SK-N-SH (cell line): ENCODE results near the gene RAPGEF2. TPM values are rescaled to one million over a fixed set of nuclear protein-coding genes. Genes with fewer than 3 reads are reported as not detected.

ENCODE experiments used
- CTCF ChIA-PET: fragments of 300-600, 350-600 bp; formaldehyde crosslinking; extraction: SDS; loops from one replicate; lab custom pipeline; 2021; lab: Yijun Ruan, JAX
- POLR2A ChIA-PET: fragments of 350-600 bp; sonication (Branson Sonifier 250); formaldehyde crosslinking; extraction: SDS; loops from one replicate; lab custom pipeline; 2020; ENCODE audit warnings: antibody characterized with exemption, inconsistent platforms; lab: Yijun Ruan, JAX
- DNase-seq: peaks from one replicate; pipeline ENCODE4 v3.0.0; 2012
- H2AFZ ChIP-seq: fragments of 200-600 bp; sonication (generic); 2 replicates; pipeline ENCODE4 v1.8.1; 2016; ENCODE audit warnings: antibody characterized with exemption, mild to moderate bottlenecking, low read depth
- H3F3A ChIP-seq: fragments of 200-600 bp; sonication (generic); replicated peaks from 2 replicates; pipeline ENCODE3; 2016; ENCODE audit warnings: antibody characterized with exemption, mild to moderate bottlenecking; ENCODE audit not compliant: insufficient read depth
- H3K27ac ChIP-seq, 2 experiments: fragments of 200-500 bp in 1 of 2; fragments of 200-600 bp in 1 of 2; sonication (Bioruptor generic) in 1 of 2; sonication (generic), shearing (Covaris generic) in 1 of 2; 2 replicates each; pipeline versions ENCODE4 v1.5.1 to v1.6.1; 2014 to 2016; ENCODE audit warnings: low read depth in 2 of 2, inconsistent platforms in 1 of 2, low read length in 1 of 2, mild to moderate bottlenecking in 1 of 2, mixed read lengths in 1 of 2
- H3K27me3 ChIP-seq: fragments of 200-600 bp; sonication (generic), shearing (Covaris generic); 2 replicates; pipeline ENCODE4 v1.6.1; 2016; ENCODE audit warnings: mixed run types; ENCODE audit not compliant: insufficient read depth
- H3K36me3 ChIP-seq, 2 experiments: fragments of 200-500 bp in 1 of 2; fragments of 200-600 bp in 1 of 2; sonication (Bioruptor generic) in 1 of 2; sonication (generic) in 1 of 2; replicated peaks in 1 of 2; 2 replicates each; pipeline versions ENCODE3 to v1.5.1; 2014 to 2016; ENCODE audit warnings: low read length in 1 of 2, mild to moderate bottlenecking in 1 of 2; ENCODE audit not compliant: insufficient read depth in 2 of 2, control insufficient read depth in 1 of 2
- H3K4me1 ChIP-seq, 2 experiments: fragments of 200-500 bp in 1 of 2; fragments of 200-600 bp in 1 of 2; sonication (Bioruptor generic) in 1 of 2; sonication (generic), shearing (Covaris generic) in 1 of 2; 2 replicates each; pipeline versions ENCODE4 v1.5.1 to v1.6.1; 2014 to 2016; ENCODE audit warnings: low read depth in 1 of 2, low read length in 1 of 2, mixed run types in 1 of 2; ENCODE audit not compliant: insufficient read depth in 2 of 2, control insufficient read depth in 1 of 2
- H3K4me2 ChIP-seq: fragments of 200-600 bp; sonication (generic), shearing (Covaris generic); 2 replicates; pipeline ENCODE4 v1.6.1; 2017; ENCODE audit warnings: mixed run types
- H3K4me3 ChIP-seq, 2 experiments: fragments of 200-500 bp in 1 of 2; fragments of 200-600 bp in 1 of 2; sonication (Bioruptor generic) in 1 of 2; sonication (generic), shearing (Covaris generic) in 1 of 2; 2 replicates each; pipeline versions ENCODE4 v1.5.1 to v1.8.1; 2014 to 2016; ENCODE audit warnings: low read depth in 2 of 2, inconsistent platforms in 1 of 2, low read length in 1 of 2, mild to moderate bottlenecking in 1 of 2, mixed read lengths in 1 of 2, moderate library complexity in 1 of 2
- H3K79me2 ChIP-seq: fragments of 200-600 bp; sonication (generic); 2 replicates; pipeline ENCODE4 v1.8.1; 2017; ENCODE audit warnings: mild to moderate bottlenecking; ENCODE audit not compliant: insufficient read depth
- H3K9ac ChIP-seq: fragments of 200-600 bp; sonication (generic); 2 replicates; pipeline ENCODE4 v1.6.1; 2017; ENCODE audit warnings: mixed run types
- H3K9me2 ChIP-seq: fragments of 200-600 bp; sonication (generic); 2 replicates; pipeline ENCODE4 v1.6.1; 2017; ENCODE audit warnings: mixed run types
- H3K9me3 ChIP-seq: fragments of 200-600 bp; sonication (generic); 2 replicates; pipeline ENCODE4 v1.6.1; 2017; ENCODE audit warnings: mixed run types, mild to moderate bottlenecking, moderate library complexity
- H4K20me1 ChIP-seq: fragments of 200-600 bp; sonication (generic); 2 replicates; pipeline ENCODE4 v1.6.1; 2017; ENCODE audit warnings: mild to moderate bottlenecking, mixed run types; ENCODE audit not compliant: insufficient read depth
- CHD2 ChIP-seq: fragments of 150-350 bp; IDR thresholded peaks from 2 replicates; pipeline ENCODE4 v1.6.1; 2018; ENCODE audit warnings: low read length; ENCODE audit not compliant: partially characterized antibody
- CTCF ChIP-seq: fragments of 200-600 bp; sonication (generic); IDR thresholded peaks from 2 replicates; pipeline ENCODE4 v1.6.1; 2017; ENCODE audit warnings: antibody characterized with exemption, mild to moderate bottlenecking, moderate library complexity
- EZH2phosphoT487 ChIP-seq: fragments of 200-600 bp; sonication (generic); IDR thresholded peaks from 2 replicates; pipeline ENCODE4 v1.6.1; 2017; ENCODE audit warnings: low read depth, mixed run types, mild to moderate bottlenecking, antibody characterized with exemption, moderate library complexity, borderline replicate concordance
- FOSL2 ChIP-seq: IDR thresholded peaks from 2 replicates; pipeline ENCODE4 v1.4.0; 2012; ENCODE audit warnings: low read depth, mild to moderate bottlenecking, moderate library complexity, borderline replicate concordance
- FOXJ3 ChIP-seq: sonication (generic); formaldehyde crosslinking; IDR thresholded peaks from 2 replicates; pipeline ENCODE4 v1.5.1; 2020; ENCODE audit warnings: mild to moderate bottlenecking, missing genetic modification reagents
- GATA2 ChIP-seq: sonication (generic); formaldehyde crosslinking; IDR thresholded peaks from 2 replicates; pipeline ENCODE4 v1.5.0; 2020; ENCODE audit warnings: mild to moderate bottlenecking, missing genetic modification reagents
- JUND ChIP-seq: IDR thresholded peaks from 2 replicates; pipeline ENCODE4 v1.4.0; 2012
- NRF1 ChIP-seq: IDR thresholded peaks from 2 replicates; pipeline ENCODE4 v1.6.1; 2012; ENCODE audit warnings: low read depth, mild to moderate bottlenecking, low read length
- POLR2AphosphoS5 ChIP-seq: IDR thresholded peaks from 2 replicates; pipeline ENCODE4 v1.6.1; 2012; ENCODE audit warnings: low read depth, low read length
- TAF1 ChIP-seq: IDR thresholded peaks from 2 replicates; pipeline ENCODE4 v1.6.1; 2012; ENCODE audit warnings: low read depth, mild to moderate bottlenecking, low read length, moderate library complexity, borderline replicate concordance
- USF1 ChIP-seq: IDR thresholded peaks from 2 replicates; pipeline ENCODE4 v1.4.0; 2012; ENCODE audit warnings: low read depth, borderline replicate concordance
- WGBS: methylation state at CpG from one replicate; pipeline ENCODE4 v1.1.6; 2017; ENCODE audit warnings: low lambda C conversion rate; 5-methylcytosine and 5-hydroxymethylcytosine counted together
- polyA plus RNA-seq, 3 experiments: library from polyadenylated mRNA; depleted of rRNA; stranded (reverse); fragments of >200 nt; gene quantifications; 2 replicates each; pipeline ENCODE4 v1.2.3, GENCODE V29; 2012
- TF ChIP-seq, protein P1 (sequence below): IDR thresholded peaks from 2 replicates; pipeline ENCODE4; 2012
- TF ChIP-seq, protein P2 (sequence below): fragments of 150-350 bp; IDR thresholded peaks from 2 replicates; pipeline ENCODE4 v1.6.1; 2016; ENCODE audit warnings: mild to moderate bottlenecking, low read depth, low read length
- TF ChIP-seq, protein P3 (sequence below): IDR thresholded peaks from 2 replicates; pipeline ENCODE4 v1.4.0; 2012; ENCODE audit warnings: low read depth

RAPGEF2 gene
- polyA plus RNA-seq, 1 of the 3 experiments (the other 2 are of a cell fraction) = 19.2 TPM

DNA sequence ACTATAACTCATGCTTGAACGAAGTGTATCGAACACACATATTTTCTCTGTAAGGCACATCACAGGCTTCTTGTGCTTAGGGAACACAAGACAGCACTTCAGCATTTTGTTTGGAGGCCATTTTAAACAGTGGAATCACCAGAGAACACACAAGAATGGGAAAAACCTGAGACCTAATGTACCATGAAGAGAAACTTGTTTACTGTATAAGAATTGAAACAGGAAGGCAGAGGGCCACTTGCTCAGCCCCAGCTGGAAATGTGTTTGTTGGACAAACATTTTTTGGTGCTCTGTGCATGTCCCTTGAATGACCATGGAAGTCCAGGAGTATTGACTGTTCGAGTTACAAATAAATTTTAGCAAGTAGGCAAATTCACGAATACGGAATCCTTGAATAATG lies 47.5 kb downstream of the RAPGEF2 start:
- CTCF ChIA-PET = interaction anchor here (1.1 kb wide), 1 partner anchor 420 kb away, joined by 3 read pairs; no protein-coding TSS in a partner anchor

GRCh38 chr4:159150821-159151390 lies 48.0 kb downstream of the RAPGEF2 start:
- no peak overlapping the region for H2AFZ ChIP-seq
- TF ChIP-seq EZH2phosphoT487 = no peak
- TF ChIP-seq, protein P1, sequence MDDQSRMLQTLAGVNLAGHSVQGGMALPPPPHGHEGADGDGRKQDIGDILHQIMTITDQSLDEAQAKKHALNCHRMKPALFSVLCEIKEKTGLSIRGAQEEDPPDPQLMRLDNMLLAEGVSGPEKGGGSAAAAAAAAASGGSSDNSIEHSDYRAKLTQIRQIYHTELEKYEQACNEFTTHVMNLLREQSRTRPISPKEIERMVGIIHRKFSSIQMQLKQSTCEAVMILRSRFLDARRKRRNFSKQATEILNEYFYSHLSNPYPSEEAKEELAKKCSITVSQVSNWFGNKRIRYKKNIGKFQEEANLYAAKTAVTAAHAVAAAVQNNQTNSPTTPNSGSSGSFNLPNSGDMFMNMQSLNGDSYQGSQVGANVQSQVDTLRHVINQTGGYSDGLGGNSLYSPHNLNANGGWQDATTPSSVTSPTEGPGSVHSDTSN = no peak
- TF ChIP-seq JUND = no peak
- TF ChIP-seq USF1 = no peak
- no peak for TF ChIP-seq POLR2AphosphoS5
- no peak for TF ChIP-seq TAF1
- TF ChIP-seq FOSL2 = no peak
- TF ChIP-seq FOXJ3 (CRISPR knock-in tag) = no peak
- no peak for TF ChIP-seq GATA2
- no peak for TF ChIP-seq CHD2
- TF ChIP-seq, protein P2, sequence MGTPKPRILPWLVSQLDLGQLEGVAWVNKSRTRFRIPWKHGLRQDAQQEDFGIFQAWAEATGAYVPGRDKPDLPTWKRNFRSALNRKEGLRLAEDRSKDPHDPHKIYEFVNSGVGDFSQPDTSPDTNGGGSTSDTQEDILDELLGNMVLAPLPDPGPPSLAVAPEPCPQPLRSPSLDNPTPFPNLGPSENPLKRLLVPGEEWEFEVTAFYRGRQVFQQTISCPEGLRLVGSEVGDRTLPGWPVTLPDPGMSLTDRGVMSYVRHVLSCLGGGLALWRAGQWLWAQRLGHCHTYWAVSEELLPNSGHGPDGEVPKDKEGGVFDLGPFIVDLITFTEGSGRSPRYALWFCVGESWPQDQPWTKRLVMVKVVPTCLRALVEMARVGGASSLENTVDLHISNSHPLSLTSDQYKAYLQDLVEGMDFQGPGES = no peak
- TF ChIP-seq, protein P3, sequence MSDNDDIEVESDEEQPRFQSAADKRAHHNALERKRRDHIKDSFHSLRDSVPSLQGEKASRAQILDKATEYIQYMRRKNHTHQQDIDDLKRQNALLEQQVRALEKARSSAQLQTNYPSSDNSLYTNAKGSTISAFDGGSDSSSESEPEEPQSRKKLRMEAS = no peak
- POLR2A ChIA-PET = no interaction called here
- no peak overlapping the region for H3K4me2 ChIP-seq
- no peaks in the 10 kb centered on the region for H3K36me3 ChIP-seq
- H3K9ac ChIP-seq = no peak overlapping the region
- no peaks in the 10 kb centered on the region for H3F3A ChIP-seq
- H3K27me3 ChIP-seq = no peaks in the 10 kb centered on the region
- no peaks in the 10 kb centered on the region; a peak in 2 of 4 replicates for H3K4me1 ChIP-seq
- WGBS = 98% methylated on average over 4 of the region's 4 CpGs
- CTCF ChIA-PET = no interaction called here
- no peak overlapping the region for H3K27ac ChIP-seq
- H3K9me2 ChIP-seq = no peaks in the 10 kb centered on the region
- H4K20me1 ChIP-seq = peaks cover 71% of the 10 kb centered on the region
- no peak overlapping the region for H3K4me3 ChIP-seq
- DNase-seq = no peak
- H3K79me2 ChIP-seq = peaks cover 97% of the 10 kb centered on the region
- no peaks in the 10 kb centered on the region for H3K9me3 ChIP-seq

More for the DNA sequence above, 47.5 kb downstream of the RAPGEF2 start:
- Histone ChIP-seq H3K27ac (no peak overlapping the region), H3K4me2 (no peak overlapping the region), H3K36me3 (no peaks in the 10 kb centered on the region), H3K4me1 (peaks cover 0 to 2% of the 10 kb centered on the region in 2 experiments; a peak in 3 of 4 replicates), H3K4me3 (no peak overlapping the region), H3K9me2 (no peaks in the 10 kb centered on the region), H2AFZ (no peak overlapping the region), H3K9ac (no peak overlapping the region), H3F3A (no peaks in the 10 kb centered on the region), H3K79me2 (peaks cover 97% of the 10 kb centered on the region), H4K20me1 (peaks cover 74% of the 10 kb centered on the region), H3K9me3 (no peaks in the 10 kb centered on the region)
- no peak for DNase-seq
- POLR2A ChIA-PET = no interaction called here
- WGBS = 88% methylated on average over 5 of the region's 5 CpGs
- TF ChIP-seq NRF1 (no peak), CTCF (no peak)
- TF ChIP-seq, all 33 proteins: peak for 0
- H3K27me3 ChIP-seq = no peaks in the 10 kb centered on the region
